ENCODE data around the gene MRPL45.

- TF ChIP-seq CTCF (IDR thresholded peaks at IDR 0.05) (no peak), POLR2A (IDR thresholded peaks at IDR 0.05) (no peak)
These were observed 55.5 kb downstream of the MRPL45 start for GRCh38 chr17:38352245-38353085.

Data from uterus (tissue), 2 donors.